ENCODE measurements around the gene HMX1. TPM values are rescaled to one million over a fixed set of nuclear protein-coding genes. Genes with fewer than 3 reads are reported as not detected.

The HMX1 gene
- total and polyA plus RNA-seq, 4 donors: 0.69 to 5.5 (median 3.9) TPM

GRCh38 chr4:8863686-8864682 lies 7.7 kb downstream of the HMX1 start:
- no peak overlapping the region for H3K4me3 ChIP-seq (ENCODE audit: low read depth, low read length)
- WGBS (ENCODE audit: insufficient coverage): 16% methylated on average over 30 of the region's 31 CpGs
- H3K4me1 ChIP-seq (ENCODE audit: control insufficient read depth, insufficient read depth, low read length): peaks cover 27% of the 10 kb centered on the region

GRCh38 chr4:8862800-8863685 lies 8.6 kb downstream of the HMX1 start:
- Histone ChIP-seq H3K36me3 (ENCODE audit: control insufficient read depth, insufficient read depth, low read length) (peaks cover 7% of the 10 kb centered on the region), H3K4me1 (ENCODE audit: control insufficient read depth, insufficient read depth, low read length) (peaks cover 31% of the 10 kb centered on the region), H3K9me3 (ENCODE audit: control insufficient read depth, insufficient read depth, low read length) (no peaks in the 10 kb centered on the region), H3K4me3 (ENCODE audit: low read depth, low read length) (no peak overlapping the region), H3K27ac (ENCODE audit: low read depth, low read length) (no peak overlapping the region), H3K27me3 (ENCODE audit: control insufficient read depth, insufficient read depth, low read length) (peaks cover 97% of the 10 kb centered on the region)
- DNase-seq (ENCODE audit: low read depth in 4 of 6, low spot score in 6 of 6): peak in 1 of 6 donors; percentile 14
- WGBS (ENCODE audit: insufficient coverage): 8% methylated on average over 34 of the region's 41 CpGs

More at GRCh38 chr4:8863686-8864682, 7.7 kb downstream of the HMX1 start:
- Histone ChIP-seq H3K27ac (ENCODE audit: low read depth, low read length) (no peak overlapping the region), H3K27me3 (ENCODE audit: control insufficient read depth, insufficient read depth, low read length) (peaks cover 97% of the 10 kb centered on the region), H3K9me3 (ENCODE audit: control insufficient read depth, insufficient read depth, low read length) (no peaks in the 10 kb centered on the region), H3K36me3 (ENCODE audit: control insufficient read depth, insufficient read depth, low read length) (peaks cover 7% of the 10 kb centered on the region)
- DNase-seq (ENCODE audit: low read depth in 4 of 6, low spot score in 6 of 6): no peak

DNA sequence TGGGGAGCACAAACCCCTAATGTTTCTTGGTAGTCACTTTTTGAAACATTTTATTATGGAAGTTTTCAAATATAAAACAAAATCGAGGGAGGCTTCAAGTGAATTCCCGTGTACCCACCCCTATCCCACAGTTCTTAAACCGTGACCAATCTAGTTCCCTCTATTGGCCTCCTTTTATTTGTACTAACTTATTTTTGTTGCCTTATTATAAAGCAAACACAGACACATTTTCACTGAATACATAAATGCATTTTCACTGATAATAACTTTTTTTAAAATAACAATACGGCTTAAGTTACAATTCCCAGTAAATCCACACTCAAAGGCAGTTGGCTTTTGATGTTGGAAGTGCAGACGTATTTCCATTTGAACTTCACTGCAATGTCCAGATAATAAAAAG lies 9.3 kb downstream of the HMX1 start:
- Histone ChIP-seq H3K4me1 (ENCODE audit: control insufficient read depth, insufficient read depth, low read length) (peaks cover 34% of the 10 kb centered on the region), H3K4me3 (ENCODE audit: low read depth, low read length) (no peak overlapping the region), H3K27me3 (ENCODE audit: control insufficient read depth, insufficient read depth, low read length) (peaks cover 99% of the 10 kb centered on the region), H3K36me3 (ENCODE audit: control insufficient read depth, insufficient read depth, low read length) (peaks cover 6% of the 10 kb centered on the region), H3K9me3 (ENCODE audit: control insufficient read depth, insufficient read depth, low read length) (no peaks in the 10 kb centered on the region), H3K27ac (ENCODE audit: low read depth, low read length) (no peak overlapping the region)
- WGBS (ENCODE audit: insufficient coverage): 30% methylated on average over 3 of the region's 5 CpGs
- DNase-seq (ENCODE audit: low read depth in 4 of 6, low spot score in 6 of 6): peak in 1 of 6 donors; percentile 21

- no peak overlapping the region for H3K4me3 ChIP-seq (ENCODE audit: low read depth, low read length)
- 3% methylated on average over 63 of the region's 64 CpGs for WGBS (ENCODE audit: insufficient coverage)
- H3K27me3 ChIP-seq (ENCODE audit: control insufficient read depth, insufficient read depth, low read length): peaks cover 99% of the 10 kb centered on the region
- H3K27ac ChIP-seq (ENCODE audit: low read depth, low read length): no peak overlapping the region
- no peaks in the 10 kb centered on the region for H3K9me3 ChIP-seq (ENCODE audit: control insufficient read depth, insufficient read depth, low read length)
- no peak for DNase-seq (ENCODE audit: low read depth in 4 of 6, low spot score in 6 of 6)
- H3K4me1 ChIP-seq (ENCODE audit: control insufficient read depth, insufficient read depth, low read length): peaks cover 36% of the 10 kb centered on the region
- peaks cover under 1% of the 10 kb centered on the region for H3K36me3 ChIP-seq (ENCODE audit: control insufficient read depth, insufficient read depth, low read length)
These were observed 9.9 kb downstream of the HMX1 start for GRCh38 chr4:8861576-8862295.

GRCh38 chr4:8860892-8861575 lies 10.6 kb downstream of the HMX1 start:
- peaks cover 99% of the 10 kb centered on the region for H3K27me3 ChIP-seq (ENCODE audit: control insufficient read depth, insufficient read depth, low read length)
- WGBS (ENCODE audit: insufficient coverage): under 1% methylated on average over 74 of the region's 82 CpGs
- H3K4me1 ChIP-seq (ENCODE audit: control insufficient read depth, insufficient read depth, low read length): peaks cover 37% of the 10 kb centered on the region
- H3K9me3 ChIP-seq (ENCODE audit: control insufficient read depth, insufficient read depth, low read length): no peaks in the 10 kb centered on the region
- H3K36me3 ChIP-seq (ENCODE audit: control insufficient read depth, insufficient read depth, low read length): no peaks in the 10 kb centered on the region
- no peak for DNase-seq (ENCODE audit: low read depth in 4 of 6, low spot score in 6 of 6)
- no peak overlapping the region for H3K27ac ChIP-seq (ENCODE audit: low read depth, low read length)
- no peak overlapping the region for H3K4me3 ChIP-seq (ENCODE audit: low read depth, low read length)

GRCh38 chr4:8860096-8860891 lies 11.3 kb downstream of the HMX1 start:
- under 1% methylated on average over 60 of the region's 70 CpGs for WGBS (ENCODE audit: insufficient coverage)
- peaks cover 99% of the 10 kb centered on the region for H3K27me3 ChIP-seq (ENCODE audit: control insufficient read depth, insufficient read depth, low read length)
- no peaks in the 10 kb centered on the region for H3K9me3 ChIP-seq (ENCODE audit: control insufficient read depth, insufficient read depth, low read length)
- DNase-seq (ENCODE audit: low read depth in 4 of 6, low spot score in 6 of 6): peak in 1 of 6 donors; percentile 5
- H3K4me1 ChIP-seq (ENCODE audit: control insufficient read depth, insufficient read depth, low read length): peaks cover 44% of the 10 kb centered on the region
- no peak overlapping the region for H3K27ac ChIP-seq (ENCODE audit: low read depth, low read length)
- no peak overlapping the region for H3K4me3 ChIP-seq (ENCODE audit: low read depth, low read length)
- no peaks in the 10 kb centered on the region for H3K36me3 ChIP-seq (ENCODE audit: control insufficient read depth, insufficient read depth, low read length)

GRCh38 chr4:8859550-8860095 lies 12.0 kb downstream of the HMX1 start:
- 2% methylated on average over 36 of the region's 38 CpGs for WGBS (ENCODE audit: insufficient coverage)

GRCh38 chr4:8858701-8859210 lies 12.9 kb downstream of the HMX1 start:
- Histone ChIP-seq H3K36me3 (ENCODE audit: control insufficient read depth, insufficient read depth, low read length) (no peaks in the 10 kb centered on the region), H3K9me3 (ENCODE audit: control insufficient read depth, insufficient read depth, low read length) (no peaks in the 10 kb centered on the region), H3K27ac (ENCODE audit: low read depth, low read length) (no peak overlapping the region), H3K4me1 (ENCODE audit: control insufficient read depth, insufficient read depth, low read length) (peaks cover 44% of the 10 kb centered on the region), H3K4me3 (ENCODE audit: low read depth, low read length) (no peak overlapping the region), H3K27me3 (ENCODE audit: control insufficient read depth, insufficient read depth, low read length) (peaks cover 99% of the 10 kb centered on the region)
- WGBS (ENCODE audit: insufficient coverage): 4% methylated on average over 11 of the region's 19 CpGs
- DNase-seq (ENCODE audit: low read depth in 4 of 6, low spot score in 6 of 6): no peak

More at GRCh38 chr4:8859550-8860095, 12.0 kb downstream of the HMX1 start:
- Histone ChIP-seq H3K27me3 (ENCODE audit: control insufficient read depth, insufficient read depth, low read length) (peaks cover 99% of the 10 kb centered on the region), H3K27ac (ENCODE audit: low read depth, low read length) (no peak overlapping the region), H3K9me3 (ENCODE audit: control insufficient read depth, insufficient read depth, low read length) (no peaks in the 10 kb centered on the region), H3K36me3 (ENCODE audit: control insufficient read depth, insufficient read depth, low read length) (no peaks in the 10 kb centered on the region), H3K4me1 (ENCODE audit: control insufficient read depth, insufficient read depth, low read length) (peaks cover 44% of the 10 kb centered on the region), H3K4me3 (ENCODE audit: low read depth, low read length) (no peak overlapping the region)
- no peak for DNase-seq (ENCODE audit: low read depth in 4 of 6, low spot score in 6 of 6)

Data from spinal cord (tissue), 10 donors.